Measurements from ENCODE around the gene ITIH3. TPM values are rescaled to one million over a fixed set of nuclear protein-coding genes. Genes with fewer than 3 reads are reported as not detected.

ITIH3 gene
- total RNA-seq, 6 donors from 2014 or later: 2.1 to 13.5 (median 7.0) TPM

- WGBS, 2 donors: 82 to 84% methylated on average over 17 to 19 of the region's 19 CpGs
- no peak overlapping the region for H3K4me3 ChIP-seq
- H3K36me3 ChIP-seq: no peaks in the 10 kb centered on the region
- TF ChIP-seq POLR2AphosphoS5 (IDR thresholded peaks at IDR 0.05) (no peak), POLR2A (IDR thresholded peaks at IDR 0.05) (no peak), EP300 (IDR thresholded peaks at IDR 0.05) (no peak), CTCF (IDR thresholded peaks at IDR 0.05) (no peak)
- ATAC-seq (ENCODE audit: low FRiP score in 2 of 2): no peak
- H3K27me3 ChIP-seq: no peaks in the 10 kb centered on the region
- DNase-seq: no peak
- no peaks in the 10 kb centered on the region for H3K4me1 ChIP-seq
- H3K27ac ChIP-seq: no peak overlapping the region
- no peaks in the 10 kb centered on the region for H3K9me3 ChIP-seq
Observed at GRCh38 chr3:52805270-52806039, 10.9 kb downstream of the ITIH3 start.

- Histone ChIP-seq H3K27me3 (no peaks in the 10 kb centered on the region), H3K9me3 (no peaks in the 10 kb centered on the region), H3K27ac (no peak overlapping the region), H3K4me1 (no peaks in the 10 kb centered on the region), H3K36me3 (no peaks in the 10 kb centered on the region), H3K4me3 (no peak overlapping the region)
- DNase-seq (no peak), ATAC-seq (ENCODE audit: low FRiP score in 2 of 2) (no peak)
- WGBS, 2 donors: 58 to 72% methylated on average over 2 of the region's 2 CpGs
- TF ChIP-seq POLR2AphosphoS5 (IDR thresholded peaks at IDR 0.05) (no peak), EP300 (IDR thresholded peaks at IDR 0.05) (no peak), POLR2A (IDR thresholded peaks at IDR 0.05) (no peak), CTCF (IDR thresholded peaks at IDR 0.05) (no peak)
Observed at GRCh38 chr3:52809149-52809548, 14.6 kb downstream of the ITIH3 start.

- H3K27ac ChIP-seq: no peak overlapping the region
- no peak for ATAC-seq (ENCODE audit: low FRiP score in 2 of 2)
- no peak for DNase-seq
Observed at GRCh38 chr3:52809662-52810377, 15.2 kb downstream of the ITIH3 start.

DNA sequence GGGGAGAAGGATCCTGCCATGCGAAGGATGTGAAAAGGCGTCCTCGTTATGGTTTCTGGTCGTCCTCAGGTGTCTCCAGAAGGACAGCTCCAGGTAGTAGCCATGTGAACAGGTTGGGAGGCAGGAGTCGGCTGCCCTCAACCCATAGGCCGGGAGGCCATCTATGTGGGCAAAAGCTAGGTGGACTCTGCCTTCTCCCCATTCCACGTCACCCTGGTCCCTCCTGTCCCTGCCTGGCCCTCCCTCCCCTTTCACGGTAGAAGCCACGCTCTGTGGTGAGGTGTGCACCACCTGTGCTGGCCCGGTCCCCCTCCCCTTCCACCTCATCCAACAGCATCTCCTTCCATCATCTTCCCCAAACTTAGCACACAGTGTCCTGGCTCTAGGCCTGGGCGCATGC lies 16.3 kb downstream of the ITIH3 start:
- no peaks in the 10 kb centered on the region for H3K36me3 ChIP-seq
- H3K27ac ChIP-seq: no peak overlapping the region
- WGBS, 2 donors: 91 to 93% methylated on average over 11 of the region's 11 CpGs
- no peaks in the 10 kb centered on the region for H3K4me1 ChIP-seq
- TF ChIP-seq CTCF (IDR thresholded peaks at IDR 0.05) (no peak), EP300 (IDR thresholded peaks at IDR 0.05) (no peak)
- H3K4me3 ChIP-seq: no peak overlapping the region
- DNase-seq (no peak), ATAC-seq (ENCODE audit: low FRiP score in 2 of 2) (no peak)
- no peaks in the 10 kb centered on the region for H3K27me3 ChIP-seq
- no peaks in the 10 kb centered on the region for H3K9me3 ChIP-seq

More at GRCh38 chr3:52809662-52810377, 15.2 kb downstream of the ITIH3 start:
- no peak for TF ChIP-seq POLR2A (IDR thresholded peaks at IDR 0.05)
- TF ChIP-seq CTCF (IDR thresholded peaks at IDR 0.05): no peak
- no peak for TF ChIP-seq POLR2AphosphoS5 (IDR thresholded peaks at IDR 0.05)
- TF ChIP-seq EP300 (IDR thresholded peaks at IDR 0.05): no peak
- H3K4me1 ChIP-seq: no peaks in the 10 kb centered on the region
- no peaks in the 10 kb centered on the region for H3K36me3 ChIP-seq
- no peaks in the 10 kb centered on the region for H3K27me3 ChIP-seq
- WGBS, 2 donors: 56 to 59% methylated on average over 7 of the region's 7 CpGs
- no peaks in the 10 kb centered on the region for H3K9me3 ChIP-seq
- no peak overlapping the region for H3K4me3 ChIP-seq
